Neural crest cell (in vitro differentiated cells): ENCODE results near the gene PPCDC. TPM values are rescaled to one million over a fixed set of nuclear protein-coding genes. Genes with fewer than 3 reads are reported as not detected.

ENCODE experiments used
- DNase-seq: peaks from one replicate; pipeline ENCODE4 v3.0.0; 2021; ENCODE audit warnings: low read depth, mixed read lengths, low spot score
- H3K27ac Mint-ChIP-seq: one replicate; pipeline ENCODE4 v1.8.0; 2021; ENCODE audit warnings: mild to moderate bottlenecking, mixed read lengths; ENCODE audit not compliant: unreplicated experiment
- H3K27me3 Mint-ChIP-seq: 2 replicates; pipeline ENCODE4 v1.8.0; 2021; ENCODE audit warnings: low read depth, mild to moderate bottlenecking, mixed read lengths
- H3K36me3 Mint-ChIP-seq: 2 replicates; pipeline ENCODE4 v1.8.0; 2021; ENCODE audit warnings: low read depth, mild to moderate bottlenecking, mixed read lengths
- H3K4me1 Mint-ChIP-seq: 2 replicates; pipeline ENCODE4 v1.8.0; 2021; ENCODE audit warnings: mixed read lengths
- H3K4me3 Mint-ChIP-seq: one replicate; pipeline ENCODE4 v1.8.0; 2021; ENCODE audit warnings: mild to moderate bottlenecking, mixed read lengths
- H3K9me3 Mint-ChIP-seq: 2 replicates; pipeline ENCODE4 v1.8.0; 2021; ENCODE audit warnings: mixed read lengths
- CTCF ChIP-seq: fragments of 200-600 bp; sonication (generic); conservative IDR thresholded peaks from 2 replicates; pipeline ENCODE4 v1.5.0; 2021; ENCODE audit warnings: antibody characterized with exemption, mild to moderate bottlenecking
- total RNA-seq: library from RNA; stranded (reverse); gene quantifications from 2 replicates; pipeline ENCODE4 v1.2.1, GENCODE V29; 2021

Gene PPCDC
- total RNA-seq, 1 donor from 2014 or later, result 16.5 TPM

GRCh38 chr15:74982183-74982582 lies 41.2 kb upstream of the PPCDC start:
- H3K36me3 Mint-ChIP-seq, result no peaks in the 10 kb centered on the region
- no peak overlapping the region for H3K27ac Mint-ChIP-seq
- no peaks in the 10 kb centered on the region for H3K9me3 Mint-ChIP-seq
- no peak for DNase-seq
- TF ChIP-seq CTCF, result no peak
- H3K4me1 Mint-ChIP-seq, result peaks cover 6% of the 10 kb centered on the region
- H3K4me3 Mint-ChIP-seq, result no peak overlapping the region
- peaks cover 35% of the 10 kb centered on the region for H3K27me3 Mint-ChIP-seq

- Mint-ChIP-seq H3K27me3 (peaks cover 39% of the 10 kb centered on the region), H3K9me3 (no peaks in the 10 kb centered on the region), H3K36me3 (no peaks in the 10 kb centered on the region), H3K4me1 (no peaks in the 10 kb centered on the region), H3K4me3 (no peak overlapping the region), H3K27ac (no peak overlapping the region)
- no peak for DNase-seq
- no peak for TF ChIP-seq CTCF
Observed at GRCh38 chr15:74983725-74984231, 39.6 kb upstream of the PPCDC start.

GRCh38 chr15:74988007-74988800 lies 35.2 kb upstream of the PPCDC start:
- Mint-ChIP-seq H3K4me3 (no peak overlapping the region), H3K4me1 (no peaks in the 10 kb centered on the region), H3K27me3 (peaks cover 69% of the 10 kb centered on the region), H3K36me3 (no peaks in the 10 kb centered on the region), H3K27ac (no peak overlapping the region), H3K9me3 (no peaks in the 10 kb centered on the region)
- DNase-seq, result no peak
- TF ChIP-seq CTCF, result peak; percentile 60

- Mint-ChIP-seq H3K27me3 (peaks cover 68% of the 10 kb centered on the region), H3K27ac (no peak overlapping the region), H3K4me1 (peaks cover 1% of the 10 kb centered on the region), H3K9me3 (no peaks in the 10 kb centered on the region), H3K36me3 (no peaks in the 10 kb centered on the region), H3K4me3 (no peak overlapping the region)
- TF ChIP-seq CTCF, result no peak
- DNase-seq, result no peak
Observed at GRCh38 chr15:74989527-74989926, 33.9 kb upstream of the PPCDC start.

- no peak overlapping the region for H3K27ac Mint-ChIP-seq
- no peak overlapping the region for H3K4me3 Mint-ChIP-seq
- H3K36me3 Mint-ChIP-seq, result peaks cover 4% of the 10 kb centered on the region
- peaks cover 16% of the 10 kb centered on the region for H3K4me1 Mint-ChIP-seq
- TF ChIP-seq CTCF, result no peak
- peaks cover 73% of the 10 kb centered on the region for H3K27me3 Mint-ChIP-seq
- peaks cover 4% of the 10 kb centered on the region for H3K9me3 Mint-ChIP-seq
- DNase-seq, result no peak
Observed at GRCh38 chr15:74992619-74993018, 30.8 kb upstream of the PPCDC start.
